GM23338 (cell line): Measurements from ENCODE around the gene UBTD1. TPM values are rescaled to one million over a fixed set of nuclear protein-coding genes. Genes with fewer than 3 reads are reported as not detected.

ENCODE experiments used
- ATAC-seq: fragments of 200-7000 bp; cut with Tn5 transposase; 3 replicates; pipeline ENCODE4 v1.9.1; 2020
- DNase-seq: peaks from one replicate; pipeline ENCODE4 v3.0.0-alpha.2; 2015; ENCODE audit warnings: low spot score
- H2AFZ ChIP-seq: fragments of 200-600 bp; sonication (generic); 2 replicates; pipeline ENCODE4 v1.8.0; 2016; ENCODE audit warnings: antibody characterized with exemption, mild to moderate bottlenecking, moderate library complexity
- H3F3A ChIP-seq: fragments of 200-600 bp; sonication (generic); replicated peaks from 2 replicates; pipeline ENCODE4 v1.8.0; 2017; ENCODE audit warnings: antibody characterized with exemption, mixed run types, low read depth
- H3K27ac ChIP-seq: fragments of 200-600 bp; sonication (generic); 2 replicates; pipeline ENCODE4 v1.6.1; 2016; ENCODE audit warnings: low read depth
- H3K27me3 ChIP-seq: fragments of 200-600 bp; sonication (generic); 2 replicates; pipeline ENCODE4 v1.8.0; 2016; ENCODE audit warnings: mild to moderate bottlenecking, mixed run types, moderate library complexity; ENCODE audit not compliant: insufficient read depth
- H3K36me3 ChIP-seq: fragments of 200-600 bp; sonication (generic); 2 replicates; pipeline ENCODE4 v1.8.0; 2016; ENCODE audit warnings: mild to moderate bottlenecking; ENCODE audit not compliant: insufficient read depth
- H3K4me1 ChIP-seq: fragments of 200-600 bp; sonication (generic); 2 replicates; pipeline ENCODE4 v1.8.0; 2016; ENCODE audit warnings: mild to moderate bottlenecking, moderate library complexity; ENCODE audit not compliant: insufficient read depth
- H3K4me2 ChIP-seq: fragments of 200-600 bp; sonication (generic); 2 replicates; pipeline ENCODE4 v1.7.1; 2017; ENCODE audit warnings: mixed run types
- H3K4me3 ChIP-seq: fragments of 200-600 bp; sonication (generic); 2 replicates; pipeline ENCODE4 v1.6.1; 2016; ENCODE audit warnings: mixed run types
- H3K79me2 ChIP-seq: fragments of 200-600 bp; sonication (generic); replicated peaks from 2 replicates; pipeline ENCODE4 v1.8.0; 2017; ENCODE audit warnings: mild to moderate bottlenecking; ENCODE audit not compliant: insufficient read depth
- H3K9me2 ChIP-seq: fragments of 200-600 bp; sonication (generic); 2 replicates; pipeline ENCODE4 v1.8.0; 2017; ENCODE audit not compliant: insufficient read depth
- H4K20me1 ChIP-seq: fragments of 200-600 bp; sonication (generic); replicated peaks from 2 replicates; pipeline ENCODE4 v1.8.0; 2017; ENCODE audit warnings: mild to moderate bottlenecking; ENCODE audit not compliant: insufficient read depth
- H3K27ac Mint-ChIP-seq: 2 replicates; pipeline ENCODE4 v1.8.0; 2020; ENCODE audit warnings: inconsistent platforms, mild to moderate bottlenecking, moderate library complexity, mixed read lengths
- H3K27me3 Mint-ChIP-seq: 3 replicates; pipeline ENCODE4 v1.8.0; 2022; ENCODE audit warnings: low read depth, mild to moderate bottlenecking, moderate library complexity, mixed read lengths, inconsistent platforms; ENCODE audit not compliant: insufficient read depth, poor library complexity
- H3K36me3 Mint-ChIP-seq: 3 replicates; pipeline ENCODE4 v1.8.0; 2021; ENCODE audit warnings: low read depth, mild to moderate bottlenecking, inconsistent platforms, moderate library complexity, mixed read lengths
- H3K4me1 Mint-ChIP-seq: 3 replicates; pipeline ENCODE4 v1.8.0; 2020; ENCODE audit warnings: mild to moderate bottlenecking, inconsistent platforms, mixed read lengths
- H3K4me3 Mint-ChIP-seq: 3 replicates; pipeline ENCODE4 v1.8.0; 2021; ENCODE audit warnings: moderate library complexity, mild to moderate bottlenecking, inconsistent platforms, mixed read lengths
- H3K9me3 Mint-ChIP-seq: 3 replicates; pipeline ENCODE4 v1.8.0; 2020; ENCODE audit warnings: moderate library complexity, mild to moderate bottlenecking, inconsistent platforms, mixed read lengths
- CREB1 ChIP-seq: fragments of 250-450 bp; sonication (Bioruptor Pico); IDR thresholded peaks from 2 replicates; pipeline ENCODE4 v1.5.0; 2020; ENCODE audit warnings: low read depth, mild to moderate bottlenecking, moderate library complexity
- ETS1 ChIP-seq: IDR thresholded peaks from 2 replicates; pipeline ENCODE4 v1.6.1; 2016; ENCODE audit warnings: antibody characterized with exemption
- EZH2 ChIP-seq: fragments of 200-600 bp; sonication (generic); IDR thresholded peaks from one replicate; pipeline ENCODE4 v1.8.0; 2017; ENCODE audit warnings: antibody characterized with exemption, mild to moderate bottlenecking, low read depth; ENCODE audit not compliant: unreplicated experiment
- EZH2phosphoT487 ChIP-seq: fragments of 200-600 bp; sonication (generic); IDR thresholded peaks from one replicate; pipeline ENCODE4 v1.8.1; 2018; ENCODE audit warnings: antibody characterized with exemption; ENCODE audit not compliant: unreplicated experiment
- JUNB ChIP-seq: IDR thresholded peaks from one replicate; pipeline ENCODE4 v1.6.1; 2016; ENCODE audit warnings: antibody characterized with exemption; ENCODE audit not compliant: unreplicated experiment
- NANOG ChIP-seq: IDR thresholded peaks from 2 replicates; pipeline ENCODE4 v1.6.1; 2016; ENCODE audit warnings: antibody characterized with exemption, borderline replicate concordance
- POLR2AphosphoS5 ChIP-seq: IDR thresholded peaks from 2 replicates; pipeline ENCODE4 v1.6.1; 2016; ENCODE audit warnings: antibody characterized with exemption, low read depth
- REST ChIP-seq: IDR thresholded peaks from one replicate; pipeline ENCODE4 v1.6.1; 2018; ENCODE audit warnings: antibody characterized with exemption; ENCODE audit not compliant: unreplicated experiment
- STAT1 ChIP-seq: IDR thresholded peaks from one replicate; pipeline ENCODE4 v1.6.1; 2016; ENCODE audit warnings: antibody characterized with exemption; ENCODE audit not compliant: unreplicated experiment
- ZNF114 ChIP-seq: fragments of 250-450 bp; sonication (Bioruptor Pico); IDR thresholded peaks from 2 replicates; pipeline ENCODE4 v1.5.0; 2020; ENCODE audit warnings: mild to moderate bottlenecking, moderate library complexity
- ZNF331 ChIP-seq: fragments of 250-450 bp; sonication (Bioruptor Pico); IDR thresholded peaks from 2 replicates; pipeline ENCODE4 v1.5.0; 2020; ENCODE audit warnings: low read depth, mild to moderate bottlenecking, moderate library complexity
- polyA plus RNA-seq: library from polyadenylated mRNA; unstranded; fragments of >200 nt; fragmentation: Nextera tagmentation; extraction: Ambion mirVana; gene quantifications from 2 replicates; pipeline ENCODE4 v1.2.1, GENCODE V29; 2016
- total RNA-seq: library from RNA; depleted of rRNA; stranded (reverse); fragments of >200 nt; shearing (Covaris generic); gene quantifications from 2 replicates; pipeline ENCODE4 v1.2.3, GENCODE V29; 2014
- TF ChIP-seq, protein P1 (sequence below), 2 experiments: fragments of 200-600 bp in 1 of 2; sonication (generic) in 1 of 2; conservative IDR thresholded peaks; 2 replicates each; pipeline versions ENCODE4 v1.5.1 to v1.6.1; 2016 to 2017; ENCODE audit warnings: antibody characterized with exemption in 2 of 2, low read depth in 2 of 2, mild to moderate bottlenecking in 2 of 2, moderate library complexity in 1 of 2
- TF ChIP-seq, protein P2 (sequence below): fragments of 250-450 bp; sonication (Bioruptor Pico); IDR thresholded peaks from 2 replicates; pipeline ENCODE4 v1.5.0; 2020; ENCODE audit warnings: mild to moderate bottlenecking, moderate library complexity

UBTD1 gene
- total and polyA plus RNA-seq, 2 experiments from 2014 or later: 17.3 to 29.0 TPM

DNA sequence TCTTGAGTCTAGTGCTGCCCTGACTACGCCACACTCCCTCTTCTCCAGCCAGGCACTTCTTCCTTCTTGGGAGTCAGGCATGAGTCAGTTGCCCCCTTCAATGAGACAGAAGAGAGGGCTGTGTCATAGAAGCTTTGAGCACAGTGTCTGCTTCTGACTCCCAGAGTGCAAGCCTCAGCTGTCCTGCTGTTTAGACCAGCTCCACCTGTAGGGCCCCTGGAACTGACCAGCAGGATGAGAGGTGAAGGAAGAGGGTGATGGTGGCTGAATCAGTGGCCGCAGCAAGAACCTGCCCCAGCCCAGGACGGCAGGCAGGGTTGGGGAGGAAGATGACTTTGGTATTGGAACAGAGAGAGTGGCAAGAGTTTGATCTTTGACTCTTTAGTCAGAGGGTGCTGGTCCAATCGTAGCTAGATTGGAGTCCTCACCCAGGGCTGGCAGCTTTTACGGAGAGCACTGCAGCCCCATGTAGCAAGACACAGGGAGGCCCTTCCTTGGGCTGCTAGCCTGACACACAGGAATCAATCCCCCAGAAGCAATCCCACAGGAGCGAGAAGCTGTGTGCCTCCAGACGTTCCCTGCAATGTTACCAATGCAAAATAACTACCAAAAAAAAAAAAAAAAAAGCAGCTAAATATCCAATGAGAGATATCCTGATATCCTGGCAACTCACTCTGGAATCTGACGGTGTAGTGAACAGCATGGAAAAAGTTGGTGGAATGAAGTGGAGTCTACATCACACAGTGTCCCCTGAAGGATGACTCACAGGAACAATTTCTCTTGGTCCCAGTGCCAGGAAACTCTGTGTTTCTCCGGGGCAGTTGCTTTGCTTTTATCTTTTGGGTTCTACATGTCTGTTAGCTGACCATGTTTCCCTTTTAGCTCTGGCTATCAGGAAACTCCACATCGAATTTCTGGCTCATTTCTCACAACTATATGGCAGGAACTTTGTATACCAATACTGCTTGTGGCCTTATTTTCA lies 97.7 kb downstream of the UBTD1 start:
- no peaks in the 10 kb centered on the region for H3K9me3 Mint-ChIP-seq
- no peaks in the 10 kb centered on the region for H3K79me2 ChIP-seq
- H3K9me2 ChIP-seq: no peaks in the 10 kb centered on the region
- H3K4me1 ChIP-seq: no peaks in the 10 kb centered on the region
- H3K4me2 ChIP-seq: no peak overlapping the region
- ATAC-seq: peak; percentile 32; the same call in 1 of the 3 replicates
- TF ChIP-seq ZNF331 (CRISPR knock-in tag) (no peak), ZNF114 (CRISPR knock-in tag) (no peak), EZH2phosphoT487 (no peak), NANOG (no peak), STAT1 (no peak), REST (no peak), ETS1 (no peak), CREB1 (CRISPR knock-in tag) (no peak), POLR2AphosphoS5 (no peak), JUNB (no peak), EZH2 (no peak)
- TF ChIP-seq, protein P1, sequence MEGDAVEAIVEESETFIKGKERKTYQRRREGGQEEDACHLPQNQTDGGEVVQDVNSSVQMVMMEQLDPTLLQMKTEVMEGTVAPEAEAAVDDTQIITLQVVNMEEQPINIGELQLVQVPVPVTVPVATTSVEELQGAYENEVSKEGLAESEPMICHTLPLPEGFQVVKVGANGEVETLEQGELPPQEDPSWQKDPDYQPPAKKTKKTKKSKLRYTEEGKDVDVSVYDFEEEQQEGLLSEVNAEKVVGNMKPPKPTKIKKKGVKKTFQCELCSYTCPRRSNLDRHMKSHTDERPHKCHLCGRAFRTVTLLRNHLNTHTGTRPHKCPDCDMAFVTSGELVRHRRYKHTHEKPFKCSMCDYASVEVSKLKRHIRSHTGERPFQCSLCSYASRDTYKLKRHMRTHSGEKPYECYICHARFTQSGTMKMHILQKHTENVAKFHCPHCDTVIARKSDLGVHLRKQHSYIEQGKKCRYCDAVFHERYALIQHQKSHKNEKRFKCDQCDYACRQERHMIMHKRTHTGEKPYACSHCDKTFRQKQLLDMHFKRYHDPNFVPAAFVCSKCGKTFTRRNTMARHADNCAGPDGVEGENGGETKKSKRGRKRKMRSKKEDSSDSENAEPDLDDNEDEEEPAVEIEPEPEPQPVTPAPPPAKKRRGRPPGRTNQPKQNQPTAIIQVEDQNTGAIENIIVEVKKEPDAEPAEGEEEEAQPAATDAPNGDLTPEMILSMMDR (conservative IDR thresholded peaks at IDR 0.05; ENCODE audit: low read depth in 2 of 2): no peak
- TF ChIP-seq, protein P2, sequence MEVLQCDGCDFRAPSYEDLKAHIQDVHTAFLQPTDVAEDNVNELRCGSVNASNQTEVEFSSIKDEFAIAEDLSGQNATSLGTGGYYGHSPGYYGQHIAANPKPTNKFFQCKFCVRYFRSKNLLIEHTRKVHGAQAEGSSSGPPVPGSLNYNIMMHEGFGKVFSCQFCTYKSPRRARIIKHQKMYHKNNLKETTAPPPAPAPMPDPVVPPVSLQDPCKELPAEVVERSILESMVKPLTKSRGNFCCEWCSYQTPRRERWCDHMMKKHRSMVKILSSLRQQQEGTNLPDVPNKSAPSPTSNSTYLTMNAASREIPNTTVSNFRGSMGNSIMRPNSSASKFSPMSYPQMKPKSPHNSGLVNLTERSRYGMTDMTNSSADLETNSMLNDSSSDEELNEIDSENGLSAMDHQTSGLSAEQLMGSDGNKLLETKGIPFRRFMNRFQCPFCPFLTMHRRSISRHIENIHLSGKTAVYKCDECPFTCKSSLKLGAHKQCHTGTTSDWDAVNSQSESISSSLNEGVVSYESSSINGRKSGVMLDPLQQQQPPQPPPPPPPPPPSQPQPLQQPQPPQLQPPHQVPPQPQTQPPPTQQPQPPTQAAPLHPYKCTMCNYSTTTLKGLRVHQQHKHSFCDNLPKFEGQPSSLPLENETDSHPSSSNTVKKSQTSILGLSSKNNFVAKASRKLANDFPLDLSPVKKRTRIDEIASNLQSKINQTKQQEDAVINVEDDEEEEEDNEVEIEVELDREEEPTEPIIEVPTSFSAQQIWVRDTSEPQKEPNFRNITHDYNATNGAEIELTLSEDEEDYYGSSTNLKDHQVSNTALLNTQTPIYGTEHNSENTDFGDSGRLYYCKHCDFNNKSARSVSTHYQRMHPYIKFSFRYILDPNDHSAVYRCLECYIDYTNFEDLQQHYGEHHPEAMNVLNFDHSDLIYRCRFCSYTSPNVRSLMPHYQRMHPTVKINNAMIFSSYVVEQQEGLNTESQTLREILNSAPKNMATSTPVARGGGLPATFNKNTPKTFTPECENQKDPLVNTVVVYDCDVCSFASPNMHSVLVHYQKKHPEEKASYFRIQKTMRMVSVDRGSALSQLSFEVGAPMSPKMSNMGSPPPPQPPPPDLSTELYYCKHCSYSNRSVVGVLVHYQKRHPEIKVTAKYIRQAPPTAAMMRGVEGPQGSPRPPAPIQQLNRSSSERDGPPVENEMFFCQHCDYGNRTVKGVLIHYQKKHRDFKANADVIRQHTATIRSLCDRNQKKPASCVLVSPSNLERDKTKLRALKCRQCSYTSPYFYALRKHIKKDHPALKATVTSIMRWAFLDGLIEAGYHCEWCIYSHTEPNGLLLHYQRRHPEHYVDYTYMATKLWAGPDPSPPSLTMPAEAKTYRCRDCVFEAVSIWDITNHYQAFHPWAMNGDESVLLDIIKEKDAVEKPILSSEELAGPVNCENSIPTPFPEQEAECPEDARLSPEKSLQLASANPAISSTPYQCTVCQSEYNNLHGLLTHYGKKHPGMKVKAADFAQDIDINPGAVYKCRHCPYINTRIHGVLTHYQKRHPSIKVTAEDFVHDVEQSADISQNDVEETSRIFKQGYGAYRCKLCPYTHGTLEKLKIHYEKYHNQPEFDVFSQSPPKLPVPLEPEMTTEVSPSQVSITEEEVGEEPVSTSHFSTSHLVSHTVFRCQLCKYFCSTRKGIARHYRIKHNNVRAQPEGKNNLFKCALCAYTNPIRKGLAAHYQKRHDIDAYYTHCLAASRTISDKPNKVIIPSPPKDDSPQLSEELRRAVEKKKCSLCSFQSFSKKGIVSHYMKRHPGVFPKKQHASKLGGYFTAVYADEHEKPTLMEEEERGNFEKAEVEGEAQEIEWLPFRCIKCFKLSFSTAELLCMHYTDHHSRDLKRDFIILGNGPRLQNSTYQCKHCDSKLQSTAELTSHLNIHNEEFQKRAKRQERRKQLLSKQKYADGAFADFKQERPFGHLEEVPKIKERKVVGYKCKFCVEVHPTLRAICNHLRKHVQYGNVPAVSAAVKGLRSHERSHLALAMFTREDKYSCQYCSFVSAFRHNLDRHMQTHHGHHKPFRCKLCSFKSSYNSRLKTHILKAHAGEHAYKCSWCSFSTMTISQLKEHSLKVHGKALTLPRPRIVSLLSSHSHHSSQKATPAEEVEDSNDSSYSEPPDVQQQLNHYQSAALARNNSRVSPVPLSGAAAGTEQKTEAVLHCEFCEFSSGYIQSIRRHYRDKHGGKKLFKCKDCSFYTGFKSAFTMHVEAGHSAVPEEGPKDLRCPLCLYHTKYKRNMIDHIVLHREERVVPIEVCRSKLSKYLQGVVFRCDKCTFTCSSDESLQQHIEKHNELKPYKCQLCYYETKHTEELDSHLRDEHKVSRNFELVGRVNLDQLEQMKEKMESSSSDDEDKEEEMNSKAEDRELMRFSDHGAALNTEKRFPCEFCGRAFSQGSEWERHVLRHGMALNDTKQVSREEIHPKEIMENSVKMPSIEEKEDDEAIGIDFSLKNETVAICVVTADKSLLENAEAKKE (CRISPR knock-in tag): no peak
- no peaks in the 10 kb centered on the region for H3K36me3 ChIP-seq
- no peak overlapping the region for H3K27ac Mint-ChIP-seq
- H3K4me1 Mint-ChIP-seq: no peaks in the 10 kb centered on the region
- H3K27me3 Mint-ChIP-seq: peaks cover 6% of the 10 kb centered on the region
- DNase-seq: no peak
- H3K27ac ChIP-seq: 0 out of 2 replicates have a peak overlapping the region, but pooled peaks have one; percentile 19
- no peak overlapping the region for H3K4me3 ChIP-seq
- H3K4me3 Mint-ChIP-seq: no peak overlapping the region
- H2AFZ ChIP-seq: peak overlapping the region; percentile 9; the same call in 1 of the 2 replicates
- no peaks in the 10 kb centered on the region for H3K36me3 Mint-ChIP-seq
- H4K20me1 ChIP-seq: no peaks in the 10 kb centered on the region
- no peaks in the 10 kb centered on the region for H3K27me3 ChIP-seq
- H3F3A ChIP-seq: no peaks in the 10 kb centered on the region
